Stimulated activated naive CD8-positive, alpha-beta T cell treated with anti-CD3 and anti-CD28 coated beads, Interleukin-15, amount 100 ng/mL, for 72 hours (primary cell): Measurements from ENCODE around the gene P2RY1.

ENCODE experiments used
- ATAC-seq: fragments of 150-1000 bp; cut with Tn5 transposase; 2 replicates; pipeline ENCODE4 v1.10.0; 2021; ENCODE audit warnings: mild to moderate bottlenecking, moderate library complexity
- DNase-seq, 2 donors: peaks; one replicate each; pipeline ENCODE4 v3.0.0; 2021 to 2022
- H3K27ac Mint-ChIP-seq, 2 donors: one replicate each; pipeline ENCODE4 v1.8.0; 2022; ENCODE audit warnings: mild to moderate bottlenecking in 2 of 2, mixed read lengths in 2 of 2, moderate library complexity in 2 of 2
- H3K27me3 Mint-ChIP-seq: one replicate; pipeline ENCODE4 v1.8.0; 2022; ENCODE audit warnings: mixed read lengths
- H3K4me1 Mint-ChIP-seq: one replicate; pipeline ENCODE4 v1.8.0; 2022; ENCODE audit warnings: mild to moderate bottlenecking, mixed read lengths
- H3K4me3 Mint-ChIP-seq, 2 donors: one replicate each; pipeline ENCODE4 v1.8.0; 2022; ENCODE audit warnings: mild to moderate bottlenecking in 2 of 2, mixed read lengths in 2 of 2, moderate library complexity in 1 of 2
- H3K9me3 Mint-ChIP-seq, 2 donors: one replicate each; pipeline ENCODE4 v1.8.0; 2022; ENCODE audit warnings: mixed read lengths in 2 of 2

P2RY1 gene, protein sequence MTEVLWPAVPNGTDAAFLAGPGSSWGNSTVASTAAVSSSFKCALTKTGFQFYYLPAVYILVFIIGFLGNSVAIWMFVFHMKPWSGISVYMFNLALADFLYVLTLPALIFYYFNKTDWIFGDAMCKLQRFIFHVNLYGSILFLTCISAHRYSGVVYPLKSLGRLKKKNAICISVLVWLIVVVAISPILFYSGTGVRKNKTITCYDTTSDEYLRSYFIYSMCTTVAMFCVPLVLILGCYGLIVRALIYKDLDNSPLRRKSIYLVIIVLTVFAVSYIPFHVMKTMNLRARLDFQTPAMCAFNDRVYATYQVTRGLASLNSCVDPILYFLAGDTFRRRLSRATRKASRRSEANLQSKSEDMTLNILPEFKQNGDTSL

DNA sequence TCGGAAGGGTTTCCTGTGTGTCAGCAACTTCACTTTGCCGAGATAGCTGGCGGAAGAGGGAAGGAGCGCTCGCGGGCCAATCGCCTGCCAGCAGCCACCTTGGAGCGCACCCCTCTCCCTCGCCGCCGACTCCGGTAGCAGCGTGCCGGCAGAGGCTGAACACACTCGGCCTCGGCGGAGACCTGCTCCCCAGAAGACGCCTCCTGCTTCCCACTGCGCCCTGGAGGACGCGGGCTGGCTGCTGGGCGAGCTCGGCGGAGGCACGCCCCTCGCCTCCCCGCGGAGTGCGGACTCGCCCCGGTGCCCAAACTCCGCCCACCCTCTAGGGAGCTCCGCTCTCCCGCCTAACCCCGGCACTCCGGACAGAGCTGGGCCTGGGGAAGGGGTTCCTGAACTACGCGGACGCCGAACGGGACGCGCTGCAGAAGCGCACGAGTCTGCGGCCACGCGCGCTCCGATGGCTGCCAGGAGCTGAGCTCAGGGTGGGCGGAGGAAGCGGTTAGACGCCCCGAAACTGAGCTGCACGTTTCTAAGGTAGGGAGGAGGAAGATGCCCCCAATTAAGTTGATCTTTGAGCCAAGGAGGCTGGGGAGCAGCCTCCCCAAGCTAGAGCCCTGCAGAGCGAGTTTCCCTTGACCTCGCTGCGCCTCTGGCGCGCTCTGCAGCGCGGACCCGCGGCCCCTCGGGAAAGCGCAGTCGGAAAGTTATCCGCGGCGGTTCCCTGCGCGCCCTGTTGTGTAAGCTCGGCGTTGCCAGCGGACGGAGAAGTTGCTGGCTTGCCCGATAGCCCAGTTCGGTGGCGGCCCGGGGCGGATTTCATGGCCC, at the start of gene P2RY1:
Gene P2RY1, plus strand, starts transcription at position 356 of the 825 bp plus-strand sequence. CDS start 652 bp downstream, outside the sequence.
- H3K9me3 Mint-ChIP-seq = no peaks in the 10 kb centered on the region
- DNase-seq = peak; percentile 43 to 47
- peak within 1 kb of the TSS; percentile 87 to 92 for H3K4me3 Mint-ChIP-seq
- ATAC-seq = peak; percentile 81
- H3K4me1 Mint-ChIP-seq = peaks cover 22% of the 10 kb centered on the region
- peaks cover 66% of the 10 kb centered on the region for H3K27me3 Mint-ChIP-seq
- H3K27ac Mint-ChIP-seq = no peak within 1 kb of the TSS

DNA sequence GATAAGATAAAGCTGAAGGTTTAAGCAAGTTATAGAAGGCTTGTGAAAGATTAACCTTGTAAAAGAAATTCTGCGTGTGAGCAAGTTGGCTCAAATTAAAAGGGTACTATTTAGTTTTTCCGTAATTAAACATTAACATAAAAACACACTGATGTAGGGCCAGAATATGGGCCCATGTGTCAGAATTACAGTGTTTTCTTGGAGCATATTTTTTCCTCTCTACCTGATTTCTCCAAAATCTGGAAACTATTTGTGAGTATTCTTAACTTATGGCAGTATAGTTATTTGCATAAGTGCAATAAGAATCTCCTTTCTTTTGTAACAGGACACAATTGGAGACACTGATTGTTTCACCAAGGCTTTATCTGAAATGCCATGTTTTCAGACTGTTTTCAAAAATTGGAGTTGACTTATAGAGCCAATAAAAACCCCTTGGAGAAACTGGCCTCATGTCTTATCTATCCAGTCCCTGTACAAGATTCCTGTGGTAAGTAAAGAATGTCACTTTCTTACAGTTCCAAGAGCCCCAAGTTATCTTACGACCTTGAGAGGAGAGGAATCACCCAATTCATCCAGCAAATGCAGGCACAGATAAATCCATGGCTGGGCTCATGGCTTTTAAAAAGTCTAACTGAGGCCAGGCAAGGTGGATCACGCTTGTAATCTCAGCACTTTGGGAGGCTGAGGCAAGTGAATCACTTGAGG, 47.8 kb upstream of the P2RY1 start:
- ATAC-seq = no peak
- no peak overlapping the region for H3K27ac Mint-ChIP-seq
- H3K27me3 Mint-ChIP-seq = no peaks in the 10 kb centered on the region
- no peak overlapping the region for H3K4me3 Mint-ChIP-seq
- H3K9me3 Mint-ChIP-seq = peaks cover 0 to 10% of the 10 kb centered on the region in 2 donors
- no peaks in the 10 kb centered on the region for H3K4me1 Mint-ChIP-seq
- DNase-seq = no peak

DNA sequence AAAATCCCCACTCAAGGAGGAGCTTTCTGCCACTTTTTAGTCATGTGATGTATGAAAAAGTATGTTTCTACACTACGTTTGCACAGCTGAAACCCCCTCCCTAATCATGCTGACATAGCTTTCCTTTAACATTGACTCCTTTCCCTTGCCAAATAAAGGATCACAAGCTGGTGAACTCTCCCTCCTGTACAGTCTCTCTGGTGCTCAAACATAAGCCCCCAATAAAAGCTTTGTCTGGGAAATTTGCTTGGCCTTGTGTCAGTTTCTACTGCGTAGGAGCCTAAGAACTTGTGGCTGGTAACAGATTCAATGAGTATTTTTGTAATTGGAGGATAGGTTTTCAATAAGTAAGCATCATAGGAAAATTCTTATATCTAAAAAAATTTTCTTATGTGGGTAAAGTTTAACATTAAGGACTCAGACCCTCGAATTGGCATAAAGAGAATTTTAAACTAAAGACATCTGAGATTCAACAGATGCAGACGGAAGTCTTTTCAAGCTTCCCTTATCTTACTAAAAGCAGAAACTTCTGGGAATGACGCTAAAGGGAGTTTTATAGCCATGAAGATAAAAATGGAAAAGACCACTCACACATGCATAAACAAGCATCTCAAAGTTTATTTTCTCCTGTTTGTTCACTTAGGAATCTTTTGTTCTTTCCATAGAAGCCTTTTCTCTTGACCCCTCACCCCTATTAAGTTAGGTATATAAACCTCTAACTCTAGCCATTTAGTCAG, 44.1 kb upstream of the P2RY1 start:
- DNase-seq (no peak), ATAC-seq (no peak)
- no peaks in the 10 kb centered on the region for H3K4me1 Mint-ChIP-seq
- H3K27ac Mint-ChIP-seq = no peak overlapping the region
- H3K27me3 Mint-ChIP-seq = no peaks in the 10 kb centered on the region
- no peaks in the 10 kb centered on the region for H3K9me3 Mint-ChIP-seq
- H3K4me3 Mint-ChIP-seq = no peak overlapping the region

DNA sequence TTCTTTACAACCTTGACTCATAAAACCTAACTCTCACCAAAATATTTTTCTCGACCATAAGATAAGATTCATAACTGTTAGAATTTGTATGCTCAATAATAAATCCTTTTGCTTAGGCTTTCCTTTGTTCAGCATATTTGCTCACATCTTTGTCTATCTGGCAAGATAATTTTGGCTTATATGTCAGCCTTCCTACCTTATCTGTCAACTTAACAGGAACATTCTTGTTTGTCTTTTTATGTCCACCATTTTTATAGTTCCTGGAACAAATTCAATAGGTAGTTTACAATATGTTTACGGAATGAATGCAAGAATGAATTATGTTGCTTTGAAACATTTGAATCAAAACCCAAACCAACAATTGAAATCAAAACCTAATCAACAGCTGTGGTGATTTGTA, 41.0 kb upstream of the P2RY1 start:
- no peaks in the 10 kb centered on the region for H3K27me3 Mint-ChIP-seq
- DNase-seq (no peak), ATAC-seq (no peak)
- peaks cover 0 to 6% of the 10 kb centered on the region in 2 donors for H3K9me3 Mint-ChIP-seq
- H3K4me3 Mint-ChIP-seq = no peak overlapping the region
- no peak overlapping the region for H3K27ac Mint-ChIP-seq
- no peaks in the 10 kb centered on the region for H3K4me1 Mint-ChIP-seq

DNA sequence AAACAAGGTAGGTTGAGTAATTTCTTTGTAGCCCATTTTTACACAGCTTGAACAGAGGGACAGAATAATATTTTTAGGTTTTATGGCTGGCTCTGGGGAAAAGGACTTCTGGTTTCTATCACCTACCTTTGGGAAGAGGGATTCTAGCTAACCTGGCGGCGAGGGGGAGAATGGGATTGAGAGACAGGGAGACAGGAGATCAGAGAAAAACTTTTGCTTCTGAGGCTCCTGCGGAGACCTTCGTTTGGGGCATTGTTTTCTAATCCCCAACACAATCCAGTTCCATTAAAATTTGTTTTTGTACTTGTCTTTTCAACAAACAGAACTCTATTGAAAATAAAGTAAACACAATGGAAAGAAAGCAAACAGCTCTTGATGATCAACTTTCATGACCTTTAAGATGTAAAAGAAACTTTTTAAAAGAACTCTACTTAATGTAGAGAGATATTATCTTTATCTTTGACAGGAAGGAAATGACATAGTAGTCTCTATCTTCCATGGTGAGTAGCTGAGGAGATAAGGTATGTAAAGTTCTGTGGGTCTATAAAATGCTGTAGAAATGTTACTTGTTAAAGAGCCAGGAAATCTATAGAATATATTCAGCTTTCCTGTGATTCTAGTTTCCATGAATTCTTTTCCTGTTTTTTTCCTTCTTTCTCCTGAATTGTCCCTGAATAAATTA, 37.0 kb upstream of the P2RY1 start:
- Mint-ChIP-seq H3K9me3 (peaks cover 5 to 6% of the 10 kb centered on the region in 2 donors), H3K4me3 (no peak overlapping the region), H3K27me3 (no peaks in the 10 kb centered on the region), H3K27ac (peak overlapping the region in 1 of 2 donors; percentile 54), H3K4me1 (no peaks in the 10 kb centered on the region)
- DNase-seq = no peak
- no peak for ATAC-seq

DNA sequence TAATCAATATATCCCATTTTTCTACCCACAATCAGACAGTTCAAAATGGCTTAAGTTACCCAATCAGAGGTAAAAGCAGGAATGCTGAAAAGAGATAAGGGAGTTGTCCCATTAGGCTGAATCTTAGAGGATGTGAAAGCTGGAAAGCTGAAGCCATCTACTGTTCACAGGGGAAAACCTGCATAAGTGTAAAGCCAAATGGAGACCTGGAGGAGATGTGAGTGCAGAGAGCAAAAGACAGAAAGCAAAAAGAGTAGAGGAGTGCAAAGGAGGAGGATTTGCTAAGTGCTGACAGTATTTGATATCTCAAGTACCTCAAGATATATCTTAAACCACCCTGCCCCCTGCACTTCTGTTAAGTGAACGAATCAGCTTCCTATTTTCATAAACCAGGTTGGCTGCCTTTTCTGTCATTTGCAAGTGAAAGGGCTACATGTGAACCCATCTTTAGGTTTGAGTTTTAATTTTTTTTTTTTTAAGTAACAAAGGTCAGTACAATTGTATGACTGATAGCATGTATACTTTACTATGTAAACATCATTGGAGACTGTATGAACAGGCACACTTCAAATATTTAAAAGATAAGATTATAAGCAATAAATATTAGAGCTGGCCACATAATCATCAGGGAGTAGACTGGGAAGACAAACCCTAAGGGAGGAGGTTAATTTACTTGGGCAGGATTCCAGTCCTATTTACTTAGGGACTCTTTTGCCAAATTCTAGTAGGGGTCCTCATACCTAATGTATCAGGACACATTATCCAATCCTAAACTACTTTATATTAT, 22.8 kb upstream of the P2RY1 start:
- no peak overlapping the region for H3K27ac Mint-ChIP-seq
- no peak overlapping the region for H3K4me3 Mint-ChIP-seq
- H3K4me1 Mint-ChIP-seq = no peaks in the 10 kb centered on the region
- no peak for ATAC-seq
- no peaks in the 10 kb centered on the region for H3K27me3 Mint-ChIP-seq
- no peaks in the 10 kb centered on the region for H3K9me3 Mint-ChIP-seq
- no peak for DNase-seq

DNA sequence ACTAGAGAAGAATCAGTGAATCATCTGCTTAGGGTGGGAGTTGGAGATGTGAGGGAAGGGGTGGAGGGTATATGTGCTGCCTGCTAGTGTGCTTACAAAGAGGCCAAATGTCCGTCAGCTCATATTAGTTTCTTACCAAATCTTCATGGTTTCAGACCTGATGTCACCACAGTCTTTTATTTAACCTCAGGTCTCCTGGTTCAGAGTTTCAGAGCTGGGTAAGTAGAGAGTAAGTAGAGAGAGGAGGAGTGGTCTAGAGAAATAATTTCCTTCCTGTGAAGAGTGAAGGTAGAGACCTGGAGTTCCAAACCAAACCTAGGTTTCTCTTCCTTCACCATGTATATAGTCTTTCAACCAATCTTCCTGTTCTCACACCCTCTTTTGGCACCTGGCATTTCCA, 17.5 kb upstream of the P2RY1 start:
- DNase-seq = no peak
- Mint-ChIP-seq H3K9me3 (no peaks in the 10 kb centered on the region), H3K27ac (no peak overlapping the region), H3K4me1 (no peaks in the 10 kb centered on the region), H3K4me3 (no peak overlapping the region), H3K27me3 (no peaks in the 10 kb centered on the region)
- ATAC-seq = no peak

DNA sequence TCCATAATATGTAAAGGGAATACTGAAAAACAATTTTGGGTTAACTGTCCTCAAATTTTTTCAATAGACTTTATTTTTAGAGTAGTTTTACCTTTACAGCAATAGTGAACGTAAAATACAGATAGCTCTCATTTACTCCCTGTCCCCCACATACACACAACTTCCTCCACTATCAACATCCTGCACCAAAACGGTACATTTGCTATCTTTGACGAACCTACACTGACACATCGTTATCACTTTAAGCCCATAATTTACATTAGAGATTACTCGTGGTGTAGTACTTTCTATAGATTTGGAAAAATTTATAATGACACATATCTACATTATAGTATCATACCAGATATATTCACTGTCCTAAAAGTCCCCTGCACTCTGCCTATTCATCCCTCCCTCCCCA, 16.9 kb upstream of the P2RY1 start:
- DNase-seq (no peak), ATAC-seq (no peak)
- Mint-ChIP-seq H3K27me3 (no peaks in the 10 kb centered on the region), H3K4me3 (no peak overlapping the region), H3K4me1 (no peaks in the 10 kb centered on the region), H3K27ac (no peak overlapping the region), H3K9me3 (no peaks in the 10 kb centered on the region)

DNA sequence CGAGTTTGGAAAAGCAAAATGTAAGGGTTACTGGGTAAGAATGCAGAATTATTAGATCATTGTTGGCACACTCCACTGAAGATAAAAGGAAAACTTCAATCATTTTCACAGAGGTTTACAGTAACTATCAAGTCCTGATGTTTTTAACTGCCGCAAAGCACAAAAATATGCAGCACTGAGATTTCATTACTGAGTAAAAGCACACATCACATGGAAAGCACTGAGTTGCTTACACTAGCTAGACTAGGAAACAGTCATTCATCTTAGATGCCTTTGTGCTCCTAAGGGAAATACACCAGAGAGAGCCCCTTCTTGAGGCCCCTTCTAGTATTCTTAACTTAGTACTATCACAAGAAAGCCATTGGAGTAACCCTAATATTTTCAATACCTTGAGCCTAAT, 11.8 kb upstream of the P2RY1 start:
- H3K4me3 Mint-ChIP-seq = no peak overlapping the region
- no peaks in the 10 kb centered on the region for H3K9me3 Mint-ChIP-seq
- no peak overlapping the region for H3K27ac Mint-ChIP-seq
- ATAC-seq (no peak), DNase-seq (no peak)
- H3K4me1 Mint-ChIP-seq = no peaks in the 10 kb centered on the region
- no peaks in the 10 kb centered on the region for H3K27me3 Mint-ChIP-seq

DNA sequence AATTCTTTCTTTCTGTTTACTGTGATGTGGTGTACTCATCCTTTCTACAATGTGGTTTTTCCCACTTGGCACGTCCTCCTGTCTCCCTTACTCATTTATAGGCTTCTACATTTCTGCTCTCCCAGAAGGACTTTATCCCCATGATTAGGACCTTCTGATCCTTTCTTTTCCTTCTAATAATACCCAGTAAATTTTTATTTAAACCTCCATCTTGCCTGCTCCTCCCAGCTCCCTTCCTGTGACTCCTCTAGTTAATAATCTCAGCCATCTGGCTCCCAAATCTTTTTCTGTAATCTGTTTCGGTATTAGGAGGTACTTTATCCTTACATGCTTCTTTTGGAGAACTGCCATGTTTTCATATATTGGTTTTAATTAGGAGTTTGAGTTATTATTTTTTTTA, 11.2 kb upstream of the P2RY1 start:
- H3K9me3 Mint-ChIP-seq = no peaks in the 10 kb centered on the region
- no peaks in the 10 kb centered on the region for H3K27me3 Mint-ChIP-seq
- DNase-seq (no peak), ATAC-seq (no peak)
- H3K4me3 Mint-ChIP-seq = no peak overlapping the region
- H3K4me1 Mint-ChIP-seq = no peaks in the 10 kb centered on the region
- no peak overlapping the region for H3K27ac Mint-ChIP-seq

DNA sequence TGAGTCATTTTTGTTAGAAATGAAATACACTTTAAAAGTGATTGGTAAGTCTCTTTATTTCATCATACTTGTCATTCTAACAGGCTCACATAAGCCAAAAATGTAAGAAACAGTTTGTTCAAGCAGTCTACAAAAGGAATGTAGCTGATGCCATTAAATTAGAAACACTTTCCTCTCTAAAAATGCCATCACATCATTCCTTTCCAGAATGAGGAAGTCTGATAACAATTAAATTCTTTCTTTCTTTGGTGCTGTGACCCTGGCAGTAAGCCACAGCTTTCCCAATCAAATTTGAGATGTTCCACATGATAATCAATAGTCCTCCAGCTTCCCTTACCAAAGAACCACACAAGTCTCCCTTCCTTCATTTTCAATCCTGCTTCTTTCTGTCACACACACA, 9.4 kb upstream of the P2RY1 start:
- H3K9me3 Mint-ChIP-seq = no peaks in the 10 kb centered on the region
- H3K4me1 Mint-ChIP-seq = no peaks in the 10 kb centered on the region
- no peak overlapping the region for H3K27ac Mint-ChIP-seq
- peaks cover 3% of the 10 kb centered on the region for H3K27me3 Mint-ChIP-seq
- H3K4me3 Mint-ChIP-seq = no peak overlapping the region
- ATAC-seq (no peak), DNase-seq (no peak)

DNA sequence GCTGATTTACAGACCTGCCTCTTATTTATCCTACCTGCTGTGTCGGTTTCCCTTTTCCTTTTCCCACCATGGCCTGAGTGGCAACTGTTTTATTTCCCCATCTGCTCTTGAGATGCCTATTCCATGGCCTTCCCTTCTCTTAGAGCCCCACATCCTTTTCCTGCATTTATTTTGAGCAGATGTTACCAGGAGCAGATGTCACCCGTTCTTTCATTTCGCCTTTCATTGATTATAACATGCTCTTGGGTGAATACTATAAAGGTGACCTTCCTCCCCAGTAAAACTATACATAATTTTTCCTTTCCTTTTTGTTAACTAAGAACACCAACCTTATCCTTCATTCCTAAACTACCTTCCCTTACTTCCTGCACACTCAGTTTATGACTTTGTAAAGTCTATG, 8.5 kb upstream of the P2RY1 start:
- no peaks in the 10 kb centered on the region for H3K4me1 Mint-ChIP-seq
- no peak overlapping the region for H3K27ac Mint-ChIP-seq
- no peak for DNase-seq
- peaks cover 10% of the 10 kb centered on the region for H3K27me3 Mint-ChIP-seq
- no peak for ATAC-seq
- H3K9me3 Mint-ChIP-seq = no peaks in the 10 kb centered on the region
- no peak overlapping the region for H3K4me3 Mint-ChIP-seq

DNA sequence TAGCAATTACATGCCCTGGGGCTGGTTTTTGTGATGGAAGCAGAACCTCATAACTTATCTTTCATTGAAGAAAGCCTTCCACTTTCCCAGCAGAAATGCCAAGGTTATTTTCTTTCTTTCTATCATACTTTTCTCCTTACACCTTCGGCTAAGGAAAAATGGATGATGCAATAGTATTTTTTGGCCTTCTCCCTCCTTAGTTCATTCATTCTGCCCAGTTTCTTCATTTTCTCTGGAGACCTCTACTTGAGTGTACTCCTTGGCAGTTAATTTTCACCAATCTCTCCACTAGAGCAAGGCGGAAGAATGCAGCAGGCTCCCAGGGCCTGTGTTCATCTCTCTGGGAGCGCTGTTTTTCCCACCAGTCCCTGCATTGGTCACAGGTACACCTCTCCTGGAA, 7.6 kb upstream of the P2RY1 start:
- Mint-ChIP-seq H3K9me3 (no peaks in the 10 kb centered on the region), H3K4me1 (no peaks in the 10 kb centered on the region), H3K4me3 (no peak overlapping the region), H3K27ac (no peak overlapping the region), H3K27me3 (peaks cover 10% of the 10 kb centered on the region)
- ATAC-seq (no peak), DNase-seq (no peak)

DNA sequence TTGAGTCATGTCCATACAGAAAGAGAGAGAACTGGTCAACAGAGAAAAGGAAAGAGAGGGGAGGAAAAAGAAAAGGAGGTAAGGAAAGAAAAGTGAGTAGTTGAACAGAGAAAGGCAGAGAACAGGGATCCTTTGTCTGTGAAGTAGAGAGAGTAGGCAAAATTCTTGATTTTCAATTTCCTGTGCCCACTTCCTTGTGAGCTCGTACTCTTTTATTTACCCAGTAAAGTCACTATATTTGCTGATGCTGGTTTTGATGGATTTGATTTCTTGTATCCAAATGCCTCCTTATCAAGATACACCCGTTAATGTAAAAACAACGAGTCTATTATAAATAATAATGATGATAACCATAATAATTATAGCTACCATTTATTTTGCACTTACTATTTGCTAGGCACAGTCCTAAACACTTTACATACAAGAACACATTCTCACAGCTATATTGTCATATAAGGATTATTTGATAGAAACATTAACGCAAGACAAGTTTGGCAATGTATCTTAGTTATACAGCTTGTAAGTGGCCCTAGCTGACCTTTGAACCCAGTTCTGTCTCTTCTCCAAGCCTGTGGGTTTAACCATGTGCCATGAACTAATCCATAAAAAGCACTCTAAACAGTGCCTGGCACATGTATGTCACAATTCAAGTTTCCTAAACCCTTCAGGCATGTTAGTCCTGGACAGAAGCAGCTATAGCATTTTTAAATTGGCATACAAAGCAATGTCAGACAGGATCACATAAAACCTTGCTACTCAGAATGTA, 6.7 kb upstream of the P2RY1 start:
- ATAC-seq = no peak

More for the DNA sequence above, 6.7 kb upstream of the P2RY1 start:
- Mint-ChIP-seq H3K4me1 (no peaks in the 10 kb centered on the region), H3K9me3 (no peaks in the 10 kb centered on the region), H3K4me3 (no peak overlapping the region), H3K27ac (no peak overlapping the region), H3K27me3 (peaks cover 15% of the 10 kb centered on the region)
- no peak for DNase-seq
